GM13977 (cell line): ENCODE data around the gene B3GALNT2.

Experiments
- DNase-seq: peaks from one replicate; pipeline ENCODE4 v3.0.0; 2012; ENCODE audit warnings: low spot score
- in situ Hi-C: fragments of 300-500 bp; cut with MboI; formaldehyde crosslinking; loops from one replicate; pipeline ENCODE4 v1.12.0; 2022; ENCODE audit warnings: low sequenced_read_pairs, low pct_unique_long_range_greater_than_20kb, mixed read lengths, inconsistent platforms; ENCODE audit not compliant: unreplicated experiment
- TF ChIP-seq, protein P1 (sequence below): IDR thresholded peaks from 2 replicates; pipeline ENCODE4 v1.5.1; 2012; ENCODE audit warnings: mild to moderate bottlenecking, control low read depth; ENCODE audit not compliant: insufficient read depth; ENCODE audit errors: extremely low read depth, missing control alignments

The B3GALNT2 gene

DNA sequence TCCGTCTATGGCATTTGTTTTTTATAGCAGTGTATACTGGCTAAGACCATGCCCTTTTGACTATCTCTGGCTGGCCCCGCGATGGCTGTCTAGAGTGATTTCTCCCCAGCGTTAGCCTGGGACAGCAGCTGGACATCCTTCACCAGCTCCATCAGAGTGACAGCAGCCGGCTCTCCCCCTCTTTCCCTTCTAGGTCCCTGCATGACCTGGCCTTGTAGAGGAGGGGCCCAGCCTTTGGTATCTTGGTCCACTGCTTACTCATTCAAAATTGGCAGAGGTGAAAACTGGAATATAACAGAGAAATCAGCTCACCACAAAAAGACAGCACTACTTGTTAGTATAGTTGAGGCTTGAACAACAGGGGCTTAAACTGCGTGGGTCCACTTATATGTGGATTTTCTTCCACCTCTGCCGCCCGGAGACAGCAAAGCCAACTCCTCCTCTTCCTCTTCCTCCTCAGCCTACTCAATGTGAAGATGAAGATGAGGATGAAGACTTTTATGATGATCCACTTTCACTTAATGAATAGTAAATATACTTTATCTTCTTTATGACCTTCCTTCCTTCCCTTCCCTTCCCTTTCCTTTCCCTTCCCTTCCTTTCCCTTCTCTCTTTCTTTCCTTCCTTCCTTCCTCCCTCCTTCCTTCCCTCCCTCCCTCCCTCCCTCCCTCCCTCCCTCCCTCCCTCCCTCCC is 29.4 kb upstream of the B3GALNT2 start:
- no peak for DNase-seq
- in situ Hi-C loops: no loop called here
- TF ChIP-seq, protein P1, sequence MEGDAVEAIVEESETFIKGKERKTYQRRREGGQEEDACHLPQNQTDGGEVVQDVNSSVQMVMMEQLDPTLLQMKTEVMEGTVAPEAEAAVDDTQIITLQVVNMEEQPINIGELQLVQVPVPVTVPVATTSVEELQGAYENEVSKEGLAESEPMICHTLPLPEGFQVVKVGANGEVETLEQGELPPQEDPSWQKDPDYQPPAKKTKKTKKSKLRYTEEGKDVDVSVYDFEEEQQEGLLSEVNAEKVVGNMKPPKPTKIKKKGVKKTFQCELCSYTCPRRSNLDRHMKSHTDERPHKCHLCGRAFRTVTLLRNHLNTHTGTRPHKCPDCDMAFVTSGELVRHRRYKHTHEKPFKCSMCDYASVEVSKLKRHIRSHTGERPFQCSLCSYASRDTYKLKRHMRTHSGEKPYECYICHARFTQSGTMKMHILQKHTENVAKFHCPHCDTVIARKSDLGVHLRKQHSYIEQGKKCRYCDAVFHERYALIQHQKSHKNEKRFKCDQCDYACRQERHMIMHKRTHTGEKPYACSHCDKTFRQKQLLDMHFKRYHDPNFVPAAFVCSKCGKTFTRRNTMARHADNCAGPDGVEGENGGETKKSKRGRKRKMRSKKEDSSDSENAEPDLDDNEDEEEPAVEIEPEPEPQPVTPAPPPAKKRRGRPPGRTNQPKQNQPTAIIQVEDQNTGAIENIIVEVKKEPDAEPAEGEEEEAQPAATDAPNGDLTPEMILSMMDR: no peak

DNA sequence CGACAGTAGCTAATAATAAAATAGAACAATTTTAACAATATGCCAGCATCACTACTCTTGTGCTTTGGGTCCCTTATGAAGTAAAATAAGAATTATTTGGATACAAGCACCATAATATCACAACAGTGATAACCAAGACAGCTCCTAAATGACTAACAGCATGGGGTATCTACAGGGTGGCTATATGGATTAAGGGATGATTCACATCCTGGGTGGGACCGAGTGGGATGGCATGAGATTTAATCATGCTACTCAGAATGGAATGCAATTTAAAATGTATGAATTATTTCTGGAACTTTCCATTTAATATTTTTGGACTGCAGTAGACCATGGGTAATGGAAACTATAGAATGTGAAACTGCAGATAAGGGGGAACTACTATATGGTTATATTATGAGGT is 28.1 kb upstream of the B3GALNT2 start:
- no peak for DNase-seq
- in situ Hi-C loops: no loop called here

DNA sequence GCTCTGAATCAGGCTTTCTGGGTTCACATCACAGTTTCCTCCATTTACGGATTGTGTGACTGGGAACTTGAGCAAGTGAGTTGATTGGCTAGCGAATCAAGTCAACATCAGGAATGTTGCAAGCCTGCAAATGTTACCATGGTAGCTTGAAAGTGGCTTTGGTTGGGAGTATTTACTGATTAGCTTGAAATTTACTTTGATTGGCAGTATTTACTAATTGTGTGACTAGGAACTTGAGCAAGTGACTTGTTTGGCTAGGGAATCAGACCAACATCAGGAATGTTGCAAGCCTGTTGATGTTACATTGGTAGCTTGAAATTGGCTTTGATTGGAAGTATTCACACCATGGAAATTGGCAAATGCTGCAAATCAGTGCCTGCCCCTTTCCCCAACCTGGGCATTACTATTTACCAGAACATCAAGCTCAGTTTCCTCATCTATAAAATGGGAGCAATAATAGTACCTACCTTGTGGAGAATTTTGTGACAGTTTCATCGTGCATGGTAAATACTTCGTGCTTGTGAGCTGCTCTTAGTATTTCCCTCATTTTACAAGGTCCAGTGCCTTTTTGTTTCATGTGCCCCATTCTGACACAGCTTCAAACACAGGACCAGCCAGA is 23.1 kb upstream of the B3GALNT2 start:
- DNase-seq: no peak
- in situ Hi-C loops: no loop called here

More for the DNA sequence above, 28.1 kb upstream of the B3GALNT2 start:
- TF ChIP-seq, protein P1: no peak

DNA sequence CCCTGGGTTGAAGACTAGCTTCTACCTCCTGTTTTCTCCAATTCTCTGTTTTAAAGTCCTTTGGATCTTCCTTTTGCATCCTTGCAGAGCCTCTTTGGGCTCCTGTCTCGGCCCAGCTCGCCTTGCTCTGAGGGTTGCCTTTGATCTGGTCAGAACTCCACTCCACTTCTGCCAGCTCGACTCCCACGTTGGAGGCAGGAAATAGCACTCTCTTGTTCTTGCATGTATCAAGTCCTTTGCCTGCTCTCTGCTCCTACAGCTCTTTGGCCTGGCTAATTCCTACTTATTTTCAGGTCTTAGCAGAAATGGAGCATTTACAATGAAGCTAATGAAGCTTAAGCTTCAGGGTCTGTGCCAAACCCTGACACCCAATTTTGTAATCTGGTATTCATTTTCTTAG is 21.1 kb upstream of the B3GALNT2 start:
- TF ChIP-seq, protein P1: no peak
- in situ Hi-C loops: no loop called here
- no peak for DNase-seq

More for the DNA sequence above, 23.1 kb upstream of the B3GALNT2 start:
- TF ChIP-seq, protein P1: no peak

DNA sequence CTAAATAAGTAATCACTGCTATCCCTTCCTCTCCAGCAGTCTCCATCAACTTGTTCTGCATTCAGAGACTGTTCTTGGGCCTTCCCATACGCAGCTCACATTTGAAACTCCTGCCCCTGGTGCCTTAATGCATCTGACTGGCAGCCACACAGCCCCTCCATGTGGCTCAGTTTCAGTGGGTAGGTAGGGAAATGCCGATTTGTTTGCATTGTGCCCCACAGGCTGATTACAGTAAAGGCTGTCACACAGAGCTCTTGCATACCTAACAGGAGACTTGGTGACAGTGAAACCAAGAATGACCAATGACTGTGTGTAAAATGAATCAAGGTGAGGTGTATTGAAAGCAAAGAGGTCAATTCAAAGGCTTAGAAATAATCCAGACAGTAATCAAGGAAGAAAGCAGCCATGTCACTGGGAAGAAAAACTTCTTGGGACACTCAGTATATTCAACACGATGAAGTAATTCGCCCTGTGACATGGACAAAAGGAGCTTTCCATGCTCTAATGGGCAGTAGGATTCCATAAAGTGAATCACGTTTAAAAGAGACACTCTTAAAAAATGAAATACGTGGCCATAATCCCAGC is 12.7 kb upstream of the B3GALNT2 start:
- TF ChIP-seq, protein P1: no peak
- DNase-seq: no peak
- in situ Hi-C loops: loop anchor here (25.0 kb wide), 1 partner anchor 445 kb away; no protein-coding TSS in a partner anchor

DNA sequence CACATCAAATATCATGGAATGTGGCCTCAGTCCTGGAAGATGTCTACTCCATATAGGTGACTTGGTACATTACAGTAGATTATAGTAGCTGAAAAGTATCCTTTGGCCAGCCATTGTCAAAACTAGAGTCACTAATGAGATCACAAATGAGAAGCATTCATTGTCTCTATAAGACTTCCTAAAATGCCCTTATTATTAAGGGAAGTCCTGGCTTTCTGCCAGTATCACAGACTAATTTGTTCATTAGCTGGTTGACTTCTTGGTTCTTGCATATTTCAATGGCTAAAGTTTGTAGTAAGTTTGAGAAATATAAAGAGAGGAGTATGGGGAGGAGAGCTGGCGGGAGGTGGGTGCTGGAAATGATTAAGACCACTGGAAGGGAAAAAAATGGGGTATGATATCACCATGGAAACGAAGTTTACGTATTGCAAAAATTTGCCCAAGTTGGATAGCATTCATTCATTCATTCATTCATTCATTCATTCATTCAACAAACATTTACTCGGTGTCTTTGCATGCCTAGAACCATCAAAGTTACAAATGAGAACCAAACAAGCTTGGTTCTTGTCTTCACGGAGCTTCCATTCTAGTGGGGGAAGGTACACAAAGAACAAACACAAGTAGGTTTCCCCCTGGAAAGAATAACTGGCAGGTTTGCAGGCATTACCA is 11.7 kb upstream of the B3GALNT2 start:
- TF ChIP-seq, protein P1: no peak
- in situ Hi-C loops: loop anchor here (25.0 kb wide), 1 partner anchor 446 kb away; no protein-coding TSS in a partner anchor
- no peak for DNase-seq
